HepG2 (cell line): ENCODE measurements around the gene TLCD1. TPM values are rescaled to one million over a fixed set of nuclear protein-coding genes. Genes with fewer than 3 reads are reported as not detected.

Source experiments
- CSRNP1 ChIP-seq: sonication (generic); formaldehyde crosslinking; IDR thresholded peaks from 2 replicates; pipeline ENCODE4 v1.8.1; 2023; ENCODE audit warnings: mild to moderate bottlenecking, missing genetic modification reagents
- FOXK2 ChIP-seq: fragments of 450-650 bp; IDR thresholded peaks from 2 replicates; pipeline ENCODE4 v1.6.1; 2016
- HNRNPH1 ChIP-seq: fragments of 200-400 bp; formaldehyde crosslinking; optimal IDR thresholded peaks from 2 replicates; pipeline ENCODE3; 2017; ENCODE audit warnings: mild to moderate bottlenecking, low read depth, low read length
- IKZF1 ChIP-seq: fragments of 450-650 bp; IDR thresholded peaks from 2 replicates; pipeline ENCODE4 v1.7.1; 2016
- TOE1 ChIP-seq: sonication (generic); formaldehyde crosslinking; IDR thresholded peaks from 2 replicates; pipeline ENCODE4 v1.4.0; 2020; ENCODE audit warnings: mild to moderate bottlenecking, missing genetic modification reagents
- TP53 ChIP-seq: sonication (generic); formaldehyde crosslinking; conservative IDR thresholded peaks from 2 replicates; pipeline ENCODE4 v1.4.0; 2020; ENCODE audit warnings: missing genetic modification reagents
- ZBTB8A ChIP-seq: sonication (generic); formaldehyde crosslinking; IDR thresholded peaks from 2 replicates; pipeline ENCODE4 v1.4.0; 2020; ENCODE audit warnings: mild to moderate bottlenecking, low read depth, missing genetic modification reagents, borderline replicate concordance
- ZNF280B ChIP-seq: sonication (generic); formaldehyde crosslinking; IDR thresholded peaks from 2 replicates; pipeline ENCODE4 v1.5.0; 2020; ENCODE audit warnings: missing genetic modification reagents, mild to moderate bottlenecking, borderline replicate concordance
- ZNF407 ChIP-seq: sonication (generic); formaldehyde crosslinking; IDR thresholded peaks from one replicate; pipeline ENCODE4 v1.5.1; 2020; ENCODE audit warnings: mild to moderate bottlenecking, missing genetic modification reagents; ENCODE audit errors: not compliant biosample characterization
- polyA plus RNA-seq, 8 experiments: library from polyadenylated mRNA; depleted of rRNA in 3 of 8; stranded (reverse) in 7 of 8; unstranded in 1 of 8; fragments of >200 nt; fragmentation: Illumina TruSeq in 4 of 8; extraction: Trizol in 4 of 8; gene quantifications; 2 replicates each; pipeline versions ENCODE4 v1.2.1 to v1.2.3, GENCODE V29; 2011 to 2016; ENCODE audit warnings: low read depth in 4 of 8, missing spikeins in 1 of 8, mixed read lengths in 1 of 8; ENCODE audit not compliant: insufficient read depth in 1 of 8
- total RNA-seq, 5 experiments: library from RNA; depleted of rRNA; stranded (reverse); fragments of >200 nt; fragmentation: Illumina TruSeq; extraction: Trizol; gene quantifications; 2 replicates each; pipeline ENCODE4 v1.2.3, GENCODE V29; 2016; ENCODE audit warnings: low read depth in 1 of 5
- TF ChIP-seq, protein P1 (sequence below): sonication (generic); formaldehyde crosslinking; IDR thresholded peaks from 2 replicates; pipeline ENCODE4 v1.4.0; 2020; ENCODE audit warnings: mild to moderate bottlenecking, missing genetic modification reagents
- TF ChIP-seq, protein P2 (sequence below): IDR thresholded peaks from 2 replicates; pipeline ENCODE4 v1.6.1; 2016; ENCODE audit warnings: missing biosample characterization, missing genetic modification reagents, low read depth
- TF ChIP-seq, protein P3 (sequence below): sonication (generic); formaldehyde crosslinking; IDR thresholded peaks from 2 replicates; pipeline ENCODE4 v1.4.0; 2020; ENCODE audit warnings: missing genetic modification reagents

Gene TLCD1
- total and polyA plus RNA-seq, 2 of the 13 experiments (the other 11 are each of a cell fraction or from before 2014, with no cell fraction given) = 14.9 to 19.6 TPM

DNA sequence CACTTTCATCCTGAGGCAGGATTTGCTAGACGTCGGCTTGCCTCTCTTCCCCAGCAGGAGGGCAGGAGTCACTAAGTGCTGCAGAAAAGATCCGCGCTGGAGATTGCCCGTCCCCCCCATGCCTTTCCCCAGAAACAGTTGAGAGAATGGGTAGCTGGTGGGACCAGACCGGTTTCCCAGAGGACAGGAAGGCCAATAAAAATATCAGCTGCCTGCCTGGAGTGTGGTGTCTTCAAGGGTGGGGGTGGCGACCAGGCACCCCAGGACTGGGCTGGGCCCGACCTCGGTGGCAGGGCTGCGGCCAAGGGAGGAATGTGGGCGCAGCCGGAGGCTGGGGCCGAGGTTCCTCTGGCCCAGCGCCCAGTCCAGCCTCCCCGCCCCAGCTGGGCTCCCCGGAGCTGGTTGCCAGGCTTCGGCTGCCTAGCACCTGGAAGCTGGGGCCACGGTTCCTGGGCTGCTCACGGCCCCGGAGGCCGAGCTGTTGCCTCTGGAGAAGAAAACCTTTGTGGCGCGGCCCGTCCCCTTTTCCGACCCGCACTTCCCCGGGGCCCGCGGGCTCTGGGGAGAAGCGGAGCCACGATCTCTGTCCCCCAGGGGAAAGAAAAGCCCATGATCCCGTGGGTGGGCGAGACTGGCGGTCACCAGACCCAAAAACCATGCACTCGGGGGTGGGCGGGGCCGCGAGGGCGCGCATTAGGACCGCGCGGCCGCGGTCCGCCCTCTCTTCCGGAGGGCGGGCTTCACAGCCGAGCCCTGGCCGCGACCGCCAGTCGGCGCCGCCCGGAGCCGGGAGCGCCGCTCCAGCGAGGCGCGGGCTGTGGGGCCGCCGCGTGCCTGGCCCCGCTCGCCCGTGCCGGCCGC lies 17.4 kb upstream of the TLCD1 start, which contains the start of gene TRAF4 (continued):
- TF ChIP-seq ZNF407 (peak; percentile 68), IKZF1 (no peak), TOE1 (peak; percentile 0; the same call in 1 of the 2 replicates), TP53 (CRISPR knock-in tag) (no peak), ZNF280B (peak; percentile 29; the same call in 1 of the 2 replicates), ZBTB8A (CRISPR knock-in tag) (no peak), FOXK2 (no peak), HNRNPH1 (no peak), CSRNP1 (CRISPR knock-in tag) (no peak)
- TF ChIP-seq, protein P1, sequence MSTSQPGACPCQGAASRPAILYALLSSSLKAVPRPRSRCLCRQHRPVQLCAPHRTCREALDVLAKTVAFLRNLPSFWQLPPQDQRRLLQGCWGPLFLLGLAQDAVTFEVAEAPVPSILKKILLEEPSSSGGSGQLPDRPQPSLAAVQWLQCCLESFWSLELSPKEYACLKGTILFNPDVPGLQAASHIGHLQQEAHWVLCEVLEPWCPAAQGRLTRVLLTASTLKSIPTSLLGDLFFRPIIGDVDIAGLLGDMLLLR = no peak
- TF ChIP-seq, protein P2, sequence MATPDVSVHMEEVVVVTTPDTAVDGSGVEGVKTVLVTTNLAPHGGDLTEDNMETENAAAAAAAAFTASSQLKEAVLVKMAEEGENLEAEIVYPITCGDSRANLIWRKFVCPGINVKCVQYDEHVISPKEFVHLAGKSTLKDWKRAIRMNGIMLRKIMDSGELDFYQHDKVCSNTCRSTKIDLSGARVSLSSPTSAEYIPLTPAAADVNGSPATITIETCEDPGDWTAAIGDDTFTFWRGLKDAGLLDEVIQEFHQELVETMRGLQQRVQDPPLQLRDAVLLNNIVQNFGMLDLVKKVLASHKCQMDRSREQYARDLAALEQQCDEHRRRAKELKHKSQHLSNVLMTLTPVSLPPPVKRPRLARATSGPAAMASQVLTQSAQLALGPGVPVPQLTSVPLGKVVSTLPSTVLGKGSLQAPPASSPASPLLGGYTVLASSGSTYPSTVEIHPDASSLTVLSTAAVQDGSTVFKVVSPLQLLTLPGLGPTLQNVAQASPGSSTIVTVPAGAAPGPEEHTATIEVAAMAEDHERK (CRISPR knock-in tag) = no peak
- TF ChIP-seq, protein P3, sequence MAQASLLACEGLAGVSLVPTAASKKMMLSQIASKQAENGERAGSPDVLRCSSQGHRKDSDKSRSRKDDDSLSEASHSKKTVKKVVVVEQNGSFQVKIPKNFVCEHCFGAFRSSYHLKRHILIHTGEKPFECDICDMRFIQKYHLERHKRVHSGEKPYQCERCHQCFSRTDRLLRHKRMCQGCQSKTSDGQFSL (CRISPR knock-in tag) = no peak; the same call in 1 of the 2 replicates
